Stimulated activated CD4-positive, alpha-beta T cell treated with anti-CD3 and anti-CD28 coated beads, TNF-alpha, amount 100 ng/mL, for 48 hours (primary cell): ENCODE data around the gene CYP3A7.
"Not testable (repeated sequence)": the region's sequence is repeated elsewhere in the genome, so short reads cannot be mapped to it uniquely, and the experiment has no call there.

Source experiments
- DNase-seq, 3 donors: peaks; one replicate each; pipeline ENCODE4 v3.0.0-alpha.2; 2020; ENCODE audit warnings: low read depth in 3 of 3

CYP3A7 gene

GRCh38 chr7:99709260-99709659 is 25.7 kb downstream of the CYP3A7 start:
- no peak for DNase-seq

- DNase-seq = no peak
These were observed 27.9 kb downstream of the CYP3A7 start for GRCh38 chr7:99707096-99707495.

DNA sequence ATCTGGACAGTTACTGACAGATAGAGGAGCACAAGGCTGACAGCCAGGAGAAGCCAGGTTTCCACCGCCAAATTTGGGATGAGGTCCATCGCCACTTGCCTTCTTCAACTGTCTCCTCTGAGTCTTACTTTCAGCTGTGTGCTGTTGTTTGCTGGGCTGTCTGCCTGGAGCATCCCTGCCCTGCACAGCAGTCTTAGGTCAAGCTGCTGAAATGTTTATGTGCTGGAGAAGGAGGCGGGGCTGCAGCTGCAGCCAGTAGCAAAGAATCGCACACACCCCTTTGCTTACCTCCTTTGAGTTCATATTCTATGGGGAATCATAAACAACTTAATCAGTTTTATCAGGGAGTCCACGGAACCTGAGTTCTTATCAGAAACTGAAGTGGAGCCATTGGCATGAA is 35.0 kb downstream of the CYP3A7 start:
- DNase-seq = no peak

DNA sequence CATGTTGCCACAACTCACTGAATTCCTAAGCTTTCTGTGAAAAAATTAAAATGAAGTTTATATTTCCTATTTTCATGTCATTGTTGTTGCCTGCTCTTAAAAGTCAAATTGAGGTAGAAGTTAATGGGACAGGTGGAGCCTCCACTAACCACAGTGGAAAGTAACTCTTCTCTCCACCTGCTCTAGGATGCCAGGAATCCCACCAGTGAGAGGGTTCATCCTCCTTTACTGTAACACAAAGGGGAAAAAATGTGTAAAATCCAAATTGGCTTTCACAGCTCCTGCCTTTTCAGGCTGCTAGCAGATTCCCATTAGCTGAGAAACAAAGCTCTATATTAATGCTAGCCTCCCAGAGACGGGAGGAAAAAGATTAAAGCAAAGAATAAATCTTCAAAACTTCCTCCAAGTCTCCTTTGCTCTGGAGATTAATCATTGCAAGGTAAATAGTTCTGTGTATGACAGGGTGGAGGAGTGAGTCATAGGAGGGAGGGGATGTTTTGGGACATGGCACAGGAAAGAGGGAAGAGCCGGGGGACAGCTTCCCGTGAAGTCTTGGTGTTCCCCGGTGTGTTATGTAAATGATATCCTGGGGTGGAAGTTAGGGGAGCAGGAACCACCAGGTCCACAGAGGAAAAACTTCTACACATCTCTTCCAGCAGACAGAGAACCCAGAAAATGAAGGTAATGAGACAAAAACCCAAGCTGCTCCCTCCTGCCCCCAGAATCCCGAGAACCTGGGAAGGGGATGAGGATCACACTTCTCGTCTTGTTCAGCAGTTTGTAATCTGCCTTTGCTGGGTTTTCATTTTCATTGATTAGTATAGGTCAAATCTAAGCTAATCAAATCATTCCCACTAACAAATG is 35.9 kb downstream of the CYP3A7 start:
- DNase-seq = not testable (repeated sequence)

DNA sequence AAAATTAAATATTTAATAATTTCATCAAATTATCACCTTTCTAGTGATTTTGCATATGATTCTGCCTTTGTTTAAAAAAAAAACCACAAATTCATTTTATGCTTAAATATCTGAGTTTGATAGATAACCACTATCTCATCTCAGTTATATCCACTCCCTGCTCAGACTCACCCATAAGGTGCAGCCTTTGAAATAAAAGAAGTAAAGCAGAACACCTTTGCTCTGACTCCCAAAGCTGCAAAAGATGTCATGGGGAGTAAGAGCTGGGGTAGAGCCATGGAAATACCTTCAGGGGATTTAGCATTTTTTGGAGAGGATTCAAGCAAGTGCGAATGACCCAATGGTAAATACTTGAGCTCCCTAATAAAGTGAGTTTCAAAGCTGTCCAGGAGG is 40.1 kb downstream of the CYP3A7 start:
- DNase-seq = no peak

GRCh38 chr7:99694201-99694911 is 40.6 kb downstream of the CYP3A7 start:
- no peak for DNase-seq

DNA sequence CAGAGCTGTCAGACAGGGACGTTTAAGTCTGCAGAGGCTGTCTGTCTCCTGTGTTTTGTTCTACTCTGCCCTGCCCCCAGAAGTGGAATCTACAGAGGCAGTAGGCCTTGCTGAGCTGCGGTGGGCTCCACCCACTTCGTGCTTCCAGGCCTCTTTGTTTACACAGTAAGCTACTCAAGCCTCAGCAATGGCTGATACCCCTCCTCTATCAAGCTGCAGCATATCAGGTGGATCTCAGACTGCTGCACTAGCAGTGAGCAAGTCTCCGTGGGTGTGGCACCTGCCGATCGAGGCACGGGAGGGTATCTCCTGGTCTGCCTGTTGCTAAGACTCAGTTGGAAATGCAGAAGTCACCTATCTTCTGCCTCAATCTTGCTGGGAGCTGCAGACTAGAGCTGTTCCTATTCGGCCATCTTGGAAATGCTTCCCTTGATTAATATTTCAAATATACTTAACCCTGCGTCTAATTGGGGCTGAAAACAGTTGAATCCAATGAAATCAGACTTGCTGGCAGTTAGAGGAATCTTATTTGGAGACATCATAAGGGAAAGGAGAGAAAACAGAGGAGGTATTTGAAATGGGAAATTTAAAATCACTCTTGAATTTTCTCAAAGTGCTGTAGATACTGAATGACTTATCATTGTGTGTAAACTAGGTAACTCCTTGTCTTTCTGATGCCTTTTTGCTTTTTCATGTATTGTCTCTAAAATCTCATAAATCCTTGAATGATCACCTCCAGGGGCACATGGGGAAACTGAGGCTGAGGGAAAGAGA is 41.4 kb downstream of the CYP3A7 start:
- no peak for DNase-seq

DNA sequence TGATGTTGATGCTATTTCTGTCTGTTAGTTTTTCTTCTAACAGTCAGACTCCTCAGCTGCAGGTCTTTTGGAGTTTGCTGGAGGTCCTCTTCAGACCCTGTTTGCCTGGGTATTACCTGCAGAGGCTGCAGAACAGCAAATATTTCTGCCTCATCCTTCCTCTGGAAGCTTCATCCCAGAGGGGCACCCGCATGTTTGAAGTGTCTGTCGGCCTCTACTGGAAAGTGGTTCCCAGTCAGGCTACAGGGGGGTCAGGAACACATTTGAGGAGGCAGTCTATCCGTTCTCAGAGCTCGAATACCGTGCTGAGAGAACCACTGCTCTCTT is 41.9 kb downstream of the CYP3A7 start:
- no peak for DNase-seq

- not testable (repeated sequence) for DNase-seq
These were observed 42.4 kb downstream of the CYP3A7 start for GRCh38 chr7:99692563-99692962.

- DNase-seq = not testable (repeated sequence)
These were observed 43.3 kb downstream of the CYP3A7 start for GRCh38 chr7:99691658-99692057.

DNA sequence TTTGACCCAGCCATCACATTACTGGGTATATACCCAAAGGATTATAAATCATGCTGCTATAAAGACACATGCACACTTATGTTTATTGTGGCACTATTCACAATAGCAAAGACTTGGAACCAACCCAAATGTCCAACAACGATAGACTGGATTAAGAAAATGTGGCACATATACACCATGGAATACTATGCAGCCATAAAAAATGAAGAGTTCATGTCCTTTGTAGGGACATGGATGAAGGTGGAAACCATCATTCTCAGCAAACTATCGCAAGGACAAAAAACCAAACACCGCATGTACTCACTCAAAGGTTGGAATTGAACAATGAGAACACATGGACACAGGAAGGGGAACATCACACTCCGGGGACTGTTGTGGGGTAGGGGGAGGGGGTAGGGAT is 44.1 kb downstream of the CYP3A7 start:
- not testable (repeated sequence) for DNase-seq

- not testable (repeated sequence) for DNase-seq
These were observed 49.0 kb downstream of the CYP3A7 start for GRCh38 chr7:99685871-99686608.

GRCh38 chr7:99685129-99685758 is 49.8 kb downstream of the CYP3A7 start:
- DNase-seq = no peak

- no peak for DNase-seq
These were observed 55.4 kb downstream of the CYP3A7 start, which contains the start of gene CYP3A5 for GRCh38 chr7:99679400-99680191. CYP3A5 (minus strand) TSS chr7:99679996; CDS start chr7:99679896, 100 bp downstream.

DNA sequence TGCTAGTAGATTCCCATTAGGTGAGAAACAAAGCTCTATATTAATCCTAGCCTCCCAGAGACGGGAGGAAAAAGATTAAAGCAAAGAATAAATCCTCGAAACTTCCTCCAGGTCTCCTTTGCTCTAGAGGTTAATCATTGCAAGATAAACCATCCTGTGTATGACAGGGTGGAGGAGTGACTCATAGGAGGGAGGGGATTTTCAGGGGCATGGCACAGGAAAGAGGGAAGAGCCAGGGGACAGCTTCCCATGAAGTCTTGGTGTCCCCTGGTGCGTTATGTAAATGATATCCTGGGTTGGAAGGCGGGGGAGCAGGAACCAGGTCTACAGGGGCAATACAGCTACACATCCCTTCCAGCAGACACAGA is 56.0 kb downstream of the CYP3A7 start:
- no peak for DNase-seq

GRCh38 chr7:99677648-99678045 is 57.3 kb downstream of the CYP3A7 start:
- DNase-seq = no peak

- no peak for DNase-seq
These were observed 57.9 kb downstream of the CYP3A7 start for GRCh38 chr7:99677013-99677647.

DNA sequence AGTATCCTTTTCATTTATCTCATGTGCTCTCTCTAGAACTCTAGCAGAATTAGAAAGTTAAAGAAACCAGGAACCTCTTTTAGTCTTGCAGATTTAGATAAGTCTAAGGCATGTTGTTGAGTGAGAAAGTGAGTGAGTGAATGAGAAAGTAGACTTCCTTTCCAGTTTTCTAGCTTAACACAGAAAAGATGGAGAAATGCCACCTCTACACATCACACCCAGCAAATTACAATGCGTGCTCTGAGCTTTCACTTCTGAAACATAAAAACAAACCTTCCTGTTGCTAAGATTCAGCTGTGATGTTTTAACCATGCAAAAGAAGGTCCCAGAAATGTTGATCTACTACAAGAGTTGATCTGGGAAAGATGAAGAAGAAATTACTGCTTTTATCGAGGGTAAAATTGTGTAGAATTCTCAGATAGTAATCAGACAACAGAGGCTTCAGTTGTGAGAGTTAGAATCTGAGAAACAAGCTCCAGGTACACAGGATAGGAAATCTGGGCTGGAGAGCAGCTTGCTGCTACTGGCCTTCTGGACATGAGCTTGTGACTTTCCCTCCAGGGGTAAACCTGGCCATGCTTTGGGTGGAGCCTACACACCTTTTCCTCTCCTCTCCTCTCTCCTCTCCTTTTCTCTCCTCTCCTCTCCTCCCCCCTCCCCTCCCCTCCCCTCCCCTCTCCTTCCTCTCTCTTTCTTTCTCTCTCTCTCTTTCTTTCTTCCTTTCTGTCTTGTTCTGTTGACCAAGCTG is 59.8 kb downstream of the CYP3A7 start:
- no peak for DNase-seq

GRCh38 chr7:99672573-99672972 is 62.4 kb downstream of the CYP3A7 start:
- DNase-seq = no peak
